Keratinocyte (primary cell): ENCODE results near the gene ASIC1.

Source experiments
- CTCF ChIP-seq, 3 experiments: IDR thresholded peaks in 1 of 3; conservative IDR thresholded peaks in 1 of 3; optimal IDR thresholded peaks in 1 of 3; 2 replicates in 2 of 3; 3 replicates in 1 of 3; pipeline versions ENCODE3 to v1.5.1; 2011; ENCODE audit warnings: low read length in 3 of 3, mild to moderate bottlenecking in 3 of 3, moderate library complexity in 2 of 3, control low read depth in 1 of 3, inconsistent platforms in 1 of 3; ENCODE audit not compliant: insufficient read depth in 2 of 3; ENCODE audit errors: extremely low read depth in 1 of 3
- EZH2 ChIP-seq: IDR thresholded peaks from one replicate; pipeline ENCODE4 v1.6.1; 2012; ENCODE audit warnings: inconsistent platforms, mild to moderate bottlenecking, low read length, moderate library complexity

DNA sequence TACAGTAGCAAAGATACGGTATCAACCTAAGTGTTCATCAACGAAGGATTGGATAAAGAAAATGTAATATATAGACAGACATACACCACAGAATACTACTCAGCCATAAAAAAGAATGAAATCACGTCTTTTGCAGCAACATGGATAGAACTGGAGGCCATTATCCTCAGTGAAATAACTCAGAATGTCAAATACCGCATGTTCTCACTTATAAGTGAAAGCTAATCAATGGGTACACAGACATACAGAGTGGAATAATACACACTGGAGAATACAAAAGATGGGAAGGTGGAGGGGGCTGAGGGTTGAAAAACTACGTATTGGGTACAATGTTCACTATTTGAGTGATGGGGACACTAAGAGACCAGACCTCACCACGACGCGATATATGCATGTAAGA lies 33.2 kb upstream of the ASIC1 start:
- TF ChIP-seq CTCF (optimal IDR thresholded peaks at IDR 0.05 in 1 of 3, IDR thresholded peaks at IDR 0.05 in 1 of 3, conservative IDR thresholded peaks at IDR 0.05 in 1 of 3; ENCODE audit: extremely low read depth in 1 of 3, insufficient read depth in 2 of 3, low read length in 3 of 3) (no peak), EZH2 (no peak)
